Mesothelial cell of epicardium (in vitro differentiated cells): ENCODE results near the gene BST2. TPM values are rescaled to one million over a fixed set of nuclear protein-coding genes. Genes with fewer than 3 reads are reported as not detected.

ENCODE experiments used
- DNase-seq, 2 experiments: peaks; one replicate each; pipeline ENCODE4 v3.0.0; 2021; ENCODE audit warnings: low spot score in 2 of 2; ENCODE audit not compliant: unreplicated experiment in 2 of 2
- H3K27ac Mint-ChIP-seq: 2 replicates; pipeline ENCODE4 v1.8.0; 2021; ENCODE audit warnings: mixed read lengths
- H3K27me3 Mint-ChIP-seq: 2 replicates; pipeline ENCODE4 v1.8.0; 2021; ENCODE audit warnings: low read depth, mixed read lengths
- H3K36me3 Mint-ChIP-seq: 2 replicates; pipeline ENCODE4 v1.8.0; 2021; ENCODE audit warnings: mixed read lengths
- H3K4me1 Mint-ChIP-seq: 2 replicates; pipeline ENCODE4 v1.8.0; 2021; ENCODE audit warnings: mixed read lengths
- H3K4me3 Mint-ChIP-seq: 2 replicates; pipeline ENCODE4 v1.8.0; 2021; ENCODE audit warnings: mild to moderate bottlenecking, moderate library complexity, mixed read lengths
- H3K9me3 Mint-ChIP-seq: 2 replicates; pipeline ENCODE4 v1.8.0; 2021; ENCODE audit warnings: mixed read lengths
- total RNA-seq: library from RNA; stranded (reverse); gene quantifications from 3 replicates; pipeline ENCODE4 v1.2.1, GENCODE V29; 2021
- TF ChIP-seq, protein P1 (sequence below): fragments of 200-600 bp; sonication (generic); IDR thresholded peaks from one replicate; pipeline ENCODE4 v1.5.0; 2021; ENCODE audit warnings: antibody characterized with exemption; ENCODE audit not compliant: unreplicated experiment

BST2 gene, protein sequence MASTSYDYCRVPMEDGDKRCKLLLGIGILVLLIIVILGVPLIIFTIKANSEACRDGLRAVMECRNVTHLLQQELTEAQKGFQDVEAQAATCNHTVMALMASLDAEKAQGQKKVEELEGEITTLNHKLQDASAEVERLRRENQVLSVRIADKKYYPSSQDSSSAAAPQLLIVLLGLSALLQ
- 326 to 362 TPM (median 360 TPM) in 3 replicates for total RNA-seq

DNA sequence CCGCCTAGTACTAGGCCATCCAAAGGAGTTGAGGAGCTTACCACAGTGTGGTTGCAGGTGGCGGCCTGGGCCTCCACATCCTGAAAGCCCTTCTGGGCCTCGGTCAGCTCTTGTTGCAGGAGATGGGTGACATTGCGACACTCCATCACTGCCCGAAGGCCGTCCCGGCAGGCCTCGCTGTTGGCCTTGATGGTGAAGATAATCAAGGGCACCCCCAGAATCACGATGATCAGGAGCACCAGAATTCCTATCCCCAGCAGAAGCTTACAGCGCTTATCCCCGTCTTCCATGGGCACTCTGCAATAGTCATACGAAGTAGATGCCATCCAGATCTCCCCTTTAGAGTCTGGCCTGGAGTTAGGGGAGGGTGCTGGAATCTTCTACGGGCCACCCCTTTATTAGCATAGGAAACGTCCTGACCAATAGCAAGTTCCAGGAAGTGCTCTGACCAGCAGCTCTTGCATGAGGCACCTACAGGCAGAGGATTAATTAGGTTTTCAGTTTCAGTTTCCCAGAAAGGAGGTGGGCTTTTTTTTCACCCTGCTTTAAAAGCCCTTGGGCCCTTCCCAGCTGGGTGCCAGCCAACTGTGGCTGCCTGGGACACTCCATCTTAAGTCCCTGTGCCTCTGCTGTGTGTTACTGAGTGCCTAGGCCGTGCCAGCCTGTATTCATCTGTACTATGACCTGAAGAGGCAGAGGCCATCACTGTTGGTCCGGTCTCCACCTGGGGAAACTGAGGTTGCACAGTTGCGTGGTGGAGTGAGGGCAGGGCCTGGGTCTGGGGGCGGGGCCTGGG, at the start of gene BST2:
TSS of gene BST2 (minus strand) at position 381 of the 796 bp plus-strand sequence. CDS start at position 326, 55 bp downstream.
- peak within 1 kb of the TSS; percentile 93 for H3K27ac Mint-ChIP-seq
- no peaks in the 10 kb centered on the region for H3K9me3 Mint-ChIP-seq
- H3K27me3 Mint-ChIP-seq = no peaks in the 10 kb centered on the region
- H3K4me1 Mint-ChIP-seq = peaks cover 37% of the 10 kb centered on the region
- peak within 1 kb of the TSS; percentile 83 for H3K4me3 Mint-ChIP-seq
- TF ChIP-seq, protein P1, sequence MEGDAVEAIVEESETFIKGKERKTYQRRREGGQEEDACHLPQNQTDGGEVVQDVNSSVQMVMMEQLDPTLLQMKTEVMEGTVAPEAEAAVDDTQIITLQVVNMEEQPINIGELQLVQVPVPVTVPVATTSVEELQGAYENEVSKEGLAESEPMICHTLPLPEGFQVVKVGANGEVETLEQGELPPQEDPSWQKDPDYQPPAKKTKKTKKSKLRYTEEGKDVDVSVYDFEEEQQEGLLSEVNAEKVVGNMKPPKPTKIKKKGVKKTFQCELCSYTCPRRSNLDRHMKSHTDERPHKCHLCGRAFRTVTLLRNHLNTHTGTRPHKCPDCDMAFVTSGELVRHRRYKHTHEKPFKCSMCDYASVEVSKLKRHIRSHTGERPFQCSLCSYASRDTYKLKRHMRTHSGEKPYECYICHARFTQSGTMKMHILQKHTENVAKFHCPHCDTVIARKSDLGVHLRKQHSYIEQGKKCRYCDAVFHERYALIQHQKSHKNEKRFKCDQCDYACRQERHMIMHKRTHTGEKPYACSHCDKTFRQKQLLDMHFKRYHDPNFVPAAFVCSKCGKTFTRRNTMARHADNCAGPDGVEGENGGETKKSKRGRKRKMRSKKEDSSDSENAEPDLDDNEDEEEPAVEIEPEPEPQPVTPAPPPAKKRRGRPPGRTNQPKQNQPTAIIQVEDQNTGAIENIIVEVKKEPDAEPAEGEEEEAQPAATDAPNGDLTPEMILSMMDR = no peak
- peaks cover 5% of the 10 kb centered on the region for H3K36me3 Mint-ChIP-seq
- peak in 1 of 2 experiments; percentile 61 for DNase-seq

DNA sequence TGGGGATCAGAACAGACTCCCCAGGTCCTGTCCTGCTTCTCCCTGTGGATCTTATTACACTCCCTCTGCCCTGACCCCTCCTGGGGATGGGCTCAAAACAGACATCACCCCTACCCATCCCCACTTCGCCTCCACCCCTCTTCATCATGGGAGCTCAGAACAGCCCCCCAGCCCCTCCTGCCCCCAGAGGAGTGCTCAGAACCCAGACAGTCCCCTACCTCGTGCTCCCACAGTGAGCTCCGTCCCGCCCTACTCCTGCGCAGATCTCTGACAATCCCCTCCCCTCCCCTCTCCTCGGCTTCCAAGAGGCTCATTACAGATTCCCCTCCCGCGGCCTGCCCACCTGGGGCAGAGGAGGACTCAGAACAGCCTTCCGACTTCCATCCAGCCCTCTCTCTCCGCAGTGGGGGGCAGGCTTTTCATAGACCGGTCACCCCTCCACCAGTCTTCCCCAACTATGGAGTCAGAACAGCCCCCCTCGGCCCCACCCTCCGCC, 49.2 kb upstream of the BST2 start:
- TF ChIP-seq, protein P1 = no peak
- H3K27ac Mint-ChIP-seq = no peak overlapping the region
- no peaks in the 10 kb centered on the region for H3K36me3 Mint-ChIP-seq
- DNase-seq = no peak
- peaks cover 9% of the 10 kb centered on the region for H3K4me1 Mint-ChIP-seq
- peaks cover 50% of the 10 kb centered on the region for H3K27me3 Mint-ChIP-seq
- H3K9me3 Mint-ChIP-seq = no peaks in the 10 kb centered on the region
- H3K4me3 Mint-ChIP-seq = peak overlapping the region; percentile 10

DNA sequence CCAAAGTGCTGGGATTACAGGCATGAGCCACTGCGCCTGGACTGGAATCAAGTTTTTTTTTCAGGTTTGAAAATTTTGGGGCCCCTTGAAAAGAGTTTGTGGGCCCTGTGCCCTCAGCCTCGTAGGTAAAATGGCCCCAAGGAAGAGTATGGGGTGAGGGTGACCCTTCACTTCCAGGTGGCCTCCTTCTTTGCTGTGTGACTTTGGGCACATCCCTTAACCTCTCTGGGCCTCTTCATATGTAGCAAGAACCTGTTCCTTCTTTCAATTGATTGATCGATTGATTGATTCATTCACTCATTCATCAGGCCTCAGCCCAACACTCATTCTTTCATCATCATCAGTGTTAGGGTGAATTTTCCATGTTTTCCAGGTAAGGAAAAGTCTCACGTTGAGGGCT, 46.4 kb upstream of the BST2 start:
- Mint-ChIP-seq H3K27me3 (peaks cover 46% of the 10 kb centered on the region), H3K4me1 (peaks cover 12% of the 10 kb centered on the region), H3K4me3 (no peak overlapping the region), H3K36me3 (no peaks in the 10 kb centered on the region), H3K27ac (no peak overlapping the region), H3K9me3 (no peaks in the 10 kb centered on the region)
- TF ChIP-seq, protein P1 = no peak
- DNase-seq = no peak

DNA sequence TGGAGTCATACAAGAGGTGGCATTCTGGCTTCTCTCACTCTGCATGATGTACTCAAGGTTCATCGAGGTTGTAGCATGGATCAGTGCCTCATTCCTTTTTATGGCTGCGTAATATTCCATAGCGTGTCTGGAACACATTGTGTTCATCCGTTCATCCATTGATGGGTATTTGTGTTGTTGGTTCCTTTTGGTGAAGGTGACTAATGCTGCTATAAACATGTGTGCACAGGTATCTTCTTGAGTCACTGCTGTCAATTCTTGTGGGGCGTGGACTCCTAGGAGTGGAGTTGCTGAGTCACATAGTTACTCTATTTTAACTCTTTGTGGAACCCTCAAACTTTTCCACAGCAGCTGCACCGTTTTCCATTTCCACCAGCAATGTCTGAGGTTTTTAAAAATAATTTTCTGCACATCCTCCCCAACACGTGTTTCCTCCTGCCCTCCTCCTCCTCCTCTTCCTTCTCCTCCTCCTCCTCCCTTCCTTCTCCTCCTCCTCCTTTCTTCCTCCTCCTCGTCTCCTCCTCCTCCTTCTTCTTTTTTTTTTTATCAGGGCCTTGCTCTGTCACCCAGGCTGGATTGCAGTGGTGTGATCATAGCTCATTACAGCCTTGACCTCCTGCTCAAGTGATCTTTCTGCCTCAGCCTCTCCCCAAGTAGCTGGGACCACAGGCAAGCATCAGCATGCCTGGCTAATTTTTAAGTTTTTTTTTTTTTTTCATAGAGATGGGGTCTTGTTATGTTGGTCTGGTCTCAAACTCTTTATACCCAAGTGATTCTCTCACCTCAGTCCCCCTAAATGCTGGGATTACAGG, 45.0 kb upstream of the BST2 start:
- H3K9me3 Mint-ChIP-seq = no peaks in the 10 kb centered on the region
- no peak for DNase-seq
- peak overlapping the region; percentile 50 for H3K4me3 Mint-ChIP-seq
- H3K4me1 Mint-ChIP-seq = peaks cover 12% of the 10 kb centered on the region
- H3K27me3 Mint-ChIP-seq = peaks cover 33% of the 10 kb centered on the region
- TF ChIP-seq, protein P1 = no peak
- no peaks in the 10 kb centered on the region for H3K36me3 Mint-ChIP-seq
- no peak overlapping the region for H3K27ac Mint-ChIP-seq

DNA sequence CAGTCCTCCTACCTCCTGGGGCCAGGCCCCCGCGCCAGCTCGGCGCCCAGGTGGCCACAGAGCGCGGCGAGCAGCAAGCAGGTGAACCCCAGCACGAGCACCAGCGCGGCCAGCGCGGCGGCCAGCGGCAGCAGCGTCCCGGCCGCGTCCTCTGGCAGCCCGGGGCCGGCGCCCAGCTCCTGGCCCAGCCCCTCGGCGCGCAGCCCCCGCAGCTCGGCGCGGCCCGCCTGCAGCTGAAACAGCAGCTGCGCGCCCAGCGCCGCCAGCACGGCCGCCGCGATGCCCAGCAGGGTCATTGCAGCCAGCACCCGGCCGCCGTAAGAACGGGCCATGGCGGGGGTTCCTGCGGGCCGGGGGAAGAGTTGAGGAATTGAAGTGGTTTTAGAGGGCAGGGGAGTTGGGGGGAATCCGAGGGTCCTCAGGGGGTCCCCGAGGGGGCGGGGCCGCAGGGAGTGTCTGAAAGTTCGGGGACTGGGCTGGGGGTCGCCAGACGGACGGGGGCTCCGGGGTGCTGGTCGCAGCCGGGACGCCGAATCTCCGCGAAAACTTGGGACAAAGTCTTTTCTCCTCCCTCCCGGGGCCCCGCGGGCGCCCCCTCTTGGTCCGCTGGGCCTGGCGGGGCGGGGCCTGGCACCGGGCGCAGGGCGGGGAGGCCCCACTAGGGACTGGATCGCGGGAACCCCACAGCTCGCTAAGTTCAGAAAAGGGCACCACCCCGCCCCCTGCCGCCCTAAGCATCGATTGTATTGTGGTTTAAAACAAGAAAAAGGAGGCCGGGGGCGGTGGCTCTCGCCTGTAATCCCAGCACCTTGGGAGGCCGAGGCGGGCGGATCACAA, 42.9 kb upstream of the BST2 start, which contains the start of gene TMEM221:
TSS of gene TMEM221 (minus strand) at position 538 of the 837 bp plus-strand sequence. CDS start at position 332, 206 bp downstream.
- Mint-ChIP-seq H3K27me3 (peaks cover 15% of the 10 kb centered on the region), H3K4me1 (peaks cover 4% of the 10 kb centered on the region), H3K36me3 (no peaks in the 10 kb centered on the region), H3K4me3 (peak within 1 kb of the TSS; percentile 74), H3K27ac (no peak within 1 kb of the TSS), H3K9me3 (no peaks in the 10 kb centered on the region)
- DNase-seq = peak; percentile 36 to 71
- TF ChIP-seq, protein P1 = peak; percentile 42
